T-helper 2 cell treated with Interferon-gamma antibody and Interleukin-4, amounts not matched to agents 5 μg/mL and 100 μg/mL, for 36 hours (primary cell): ENCODE results near the gene TMEM18.

Experiments used
- DNase-seq: peaks from one replicate; pipeline ENCODE4 v3.0.0; 2021; ENCODE audit warnings: low spot score
- H3K27ac Mint-ChIP-seq: one replicate; pipeline ENCODE4 v1.8.0; 2021; ENCODE audit warnings: mild to moderate bottlenecking, mixed read lengths
- H3K27me3 Mint-ChIP-seq: one replicate; pipeline ENCODE4 v1.8.0; 2021; ENCODE audit warnings: low read depth, mixed read lengths
- H3K36me3 Mint-ChIP-seq: one replicate; pipeline ENCODE4 v1.8.0; 2021; ENCODE audit warnings: low read depth, mixed read lengths
- H3K4me1 Mint-ChIP-seq: one replicate; pipeline ENCODE4 v1.8.0; 2021; ENCODE audit warnings: low read depth, mixed read lengths
- H3K4me3 Mint-ChIP-seq: one replicate; pipeline ENCODE4 v1.8.0; 2022; ENCODE audit warnings: mild to moderate bottlenecking, moderate library complexity, mixed read lengths
- H3K9me3 Mint-ChIP-seq: one replicate; pipeline ENCODE4 v1.8.0; 2021; ENCODE audit warnings: mixed read lengths

TMEM18 gene

DNA sequence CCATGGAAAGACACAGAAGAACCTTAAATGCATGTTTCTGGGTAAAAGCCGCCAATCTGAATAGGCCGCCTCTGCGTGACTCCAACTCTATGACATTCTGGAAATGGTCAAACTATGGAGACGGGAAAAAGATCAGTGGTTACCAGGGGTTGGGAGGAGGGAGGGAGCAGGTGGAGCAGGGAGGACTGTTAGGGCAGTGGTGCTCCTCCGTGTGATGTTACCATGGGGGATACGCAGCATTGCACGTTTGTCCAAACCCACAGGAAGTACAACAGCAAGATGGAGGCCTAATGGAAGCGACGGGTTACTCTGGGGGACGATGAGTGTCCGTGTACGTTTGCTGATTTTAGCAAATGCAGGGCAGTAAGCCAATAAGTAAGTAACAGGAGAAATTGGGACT, 17.2 kb downstream of the TMEM18 start:
- no peak for DNase-seq
- peaks cover 5% of the 10 kb centered on the region for H3K9me3 Mint-ChIP-seq
- peaks cover 9% of the 10 kb centered on the region for H3K27me3 Mint-ChIP-seq
- H3K27ac Mint-ChIP-seq, result no peak overlapping the region
- H3K4me3 Mint-ChIP-seq, result no peak overlapping the region
- H3K4me1 Mint-ChIP-seq, result peaks cover 44% of the 10 kb centered on the region
- H3K36me3 Mint-ChIP-seq, result peaks cover 20% of the 10 kb centered on the region

- H3K36me3 Mint-ChIP-seq, result peaks cover 5% of the 10 kb centered on the region
Observed at GRCh38 chr2:658426-658825, 18.8 kb downstream of the TMEM18 start.

DNA sequence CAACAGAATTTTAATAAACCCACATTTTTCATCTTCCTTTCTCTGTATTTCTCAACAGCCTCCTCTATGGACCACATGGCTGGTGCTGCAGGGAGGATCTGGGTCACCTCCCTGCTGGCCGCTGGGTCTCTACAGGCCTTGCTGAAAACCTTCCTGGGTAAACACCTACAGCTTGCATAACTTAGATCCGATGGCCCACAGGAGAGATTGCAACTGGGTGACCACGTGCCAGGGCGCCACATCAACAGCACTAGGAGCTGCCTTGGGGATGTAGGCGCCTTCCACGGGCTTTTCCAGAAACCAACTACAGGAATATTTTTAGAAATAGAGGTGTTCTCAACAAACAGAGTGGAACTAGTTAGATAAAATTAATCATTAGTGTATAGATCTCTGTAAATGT, 19.4 kb downstream of the TMEM18 start:
- Mint-ChIP-seq H3K27me3 (peaks cover 9% of the 10 kb centered on the region), H3K27ac (no peak overlapping the region), H3K36me3 (no peaks in the 10 kb centered on the region), H3K4me1 (peaks cover 31% of the 10 kb centered on the region), H3K9me3 (no peaks in the 10 kb centered on the region), H3K4me3 (no peak overlapping the region)
- no peak for DNase-seq

More at GRCh38 chr2:658426-658825, 18.8 kb downstream of the TMEM18 start:
- H3K4me3 Mint-ChIP-seq, result no peak overlapping the region
- H3K27me3 Mint-ChIP-seq, result peaks cover 9% of the 10 kb centered on the region
- no peaks in the 10 kb centered on the region for H3K9me3 Mint-ChIP-seq
- peaks cover 32% of the 10 kb centered on the region for H3K4me1 Mint-ChIP-seq
- no peak for DNase-seq
- no peak overlapping the region for H3K27ac Mint-ChIP-seq

DNA sequence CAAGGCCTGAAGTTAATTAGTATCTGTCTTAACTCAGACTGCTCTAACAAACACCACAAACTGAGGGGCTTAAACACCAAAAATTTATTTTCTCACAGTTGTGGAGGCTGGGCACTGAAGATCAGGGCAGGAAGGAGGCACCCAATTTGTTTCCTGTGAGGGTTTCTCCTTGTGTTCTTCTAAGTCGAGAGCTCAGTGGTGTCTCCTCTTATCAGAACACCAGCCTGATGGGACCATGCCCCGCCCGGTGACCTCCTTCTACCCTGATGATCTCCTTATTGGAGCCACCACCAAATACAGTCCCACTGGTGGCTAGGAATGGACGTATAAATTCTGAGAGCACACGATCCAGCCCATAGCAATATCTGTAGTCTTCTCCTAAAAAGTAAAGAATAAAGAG, 20.5 kb downstream of the TMEM18 start:
- Mint-ChIP-seq H3K4me1 (peaks cover 25% of the 10 kb centered on the region), H3K9me3 (no peaks in the 10 kb centered on the region), H3K27ac (no peak overlapping the region), H3K36me3 (no peaks in the 10 kb centered on the region), H3K4me3 (no peak overlapping the region), H3K27me3 (peaks cover 9% of the 10 kb centered on the region)
- no peak for DNase-seq

DNA sequence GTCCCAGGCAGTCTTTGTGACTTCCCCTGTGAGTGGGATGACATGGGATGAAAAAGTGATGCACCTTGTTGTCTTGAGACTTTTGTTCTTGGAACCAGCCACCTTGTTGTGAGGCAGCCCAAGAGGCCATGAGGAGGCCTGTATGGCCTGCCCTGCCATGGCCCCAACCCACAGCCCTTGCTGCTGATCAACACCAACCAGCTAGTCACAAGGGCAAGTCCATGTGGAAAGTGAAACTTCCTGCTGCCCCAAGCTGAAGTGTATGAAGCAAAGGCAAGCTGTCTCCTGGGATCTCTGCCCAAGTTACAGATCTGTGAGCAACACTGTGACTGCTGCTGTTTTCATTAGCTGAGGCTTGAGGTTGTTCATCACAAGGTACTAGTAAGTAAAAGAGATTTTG, 21.6 kb downstream of the TMEM18 start:
- no peak overlapping the region for H3K4me3 Mint-ChIP-seq
- DNase-seq, result no peak
- no peaks in the 10 kb centered on the region for H3K9me3 Mint-ChIP-seq
- H3K4me1 Mint-ChIP-seq, result peaks cover 22% of the 10 kb centered on the region
- peaks cover 9% of the 10 kb centered on the region for H3K27me3 Mint-ChIP-seq
- H3K27ac Mint-ChIP-seq, result no peak overlapping the region
- no peaks in the 10 kb centered on the region for H3K36me3 Mint-ChIP-seq

DNA sequence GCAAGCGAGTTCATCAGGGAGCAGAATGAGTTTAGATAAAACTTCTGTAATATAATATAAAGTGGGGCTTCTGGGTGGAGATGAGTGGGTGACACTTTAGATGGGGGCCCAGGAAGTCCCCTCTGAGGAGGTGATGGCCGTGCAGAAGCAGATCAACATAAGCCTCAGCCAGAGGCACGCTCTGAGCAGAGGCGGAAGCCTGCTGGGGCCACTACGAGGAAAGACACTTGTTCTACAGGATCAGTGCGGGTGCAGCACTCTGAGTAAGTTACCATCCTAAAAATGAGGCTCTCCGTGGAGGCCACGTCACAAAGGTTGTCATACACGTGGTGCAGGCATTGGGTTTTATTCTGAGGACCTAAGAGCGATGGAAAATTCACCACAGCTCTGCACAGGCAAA, 22.3 kb downstream of the TMEM18 start:
- Mint-ChIP-seq H3K4me1 (peaks cover 22% of the 10 kb centered on the region), H3K27ac (no peak overlapping the region), H3K9me3 (no peaks in the 10 kb centered on the region), H3K36me3 (no peaks in the 10 kb centered on the region), H3K4me3 (no peak overlapping the region), H3K27me3 (peaks cover 9% of the 10 kb centered on the region)
- no peak for DNase-seq

- Mint-ChIP-seq H3K27me3 (peaks cover 3% of the 10 kb centered on the region), H3K27ac (no peak overlapping the region), H3K4me3 (no peak overlapping the region), H3K4me1 (peaks cover 22% of the 10 kb centered on the region), H3K9me3 (no peaks in the 10 kb centered on the region), H3K36me3 (no peaks in the 10 kb centered on the region)
- no peak for DNase-seq
Observed at GRCh38 chr2:653645-654425, 23.4 kb downstream of the TMEM18 start.

DNA sequence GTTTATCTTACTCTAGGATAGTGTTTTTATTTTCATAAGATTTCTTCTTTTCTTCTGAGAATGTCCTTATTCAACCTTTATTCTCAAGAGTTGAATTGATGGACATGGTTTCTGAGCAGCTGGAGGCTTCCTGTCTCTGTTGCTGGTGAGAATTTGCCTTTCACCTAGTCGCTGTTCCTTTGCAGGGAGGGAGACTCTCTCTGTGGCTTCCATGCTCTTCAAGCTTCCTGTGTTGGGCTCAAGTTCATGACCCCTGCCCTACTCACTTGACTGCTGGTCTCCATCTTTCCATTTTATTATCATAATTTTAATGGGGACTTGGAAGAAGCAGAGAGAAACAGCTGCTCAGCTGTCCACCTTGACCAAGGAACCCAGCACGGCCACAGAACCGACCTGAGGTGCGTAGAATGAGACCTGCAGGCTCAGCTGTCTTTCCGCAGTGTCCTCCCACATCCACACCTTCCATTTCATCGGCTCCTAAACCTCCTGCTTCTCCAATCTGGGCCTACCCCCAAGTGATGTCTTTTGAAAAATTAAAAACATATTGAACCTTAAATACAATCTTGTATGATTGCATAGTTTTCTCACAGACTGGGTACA, 24.2 kb downstream of the TMEM18 start:
- DNase-seq, result no peak
- no peak overlapping the region for H3K4me3 Mint-ChIP-seq
- peaks cover 22% of the 10 kb centered on the region for H3K4me1 Mint-ChIP-seq
- H3K27ac Mint-ChIP-seq, result no peak overlapping the region
- no peaks in the 10 kb centered on the region for H3K27me3 Mint-ChIP-seq
- H3K9me3 Mint-ChIP-seq, result no peaks in the 10 kb centered on the region
- H3K36me3 Mint-ChIP-seq, result no peaks in the 10 kb centered on the region

- no peaks in the 10 kb centered on the region for H3K27me3 Mint-ChIP-seq
- no peaks in the 10 kb centered on the region for H3K9me3 Mint-ChIP-seq
- H3K27ac Mint-ChIP-seq, result no peak overlapping the region
- peaks cover 21% of the 10 kb centered on the region for H3K4me1 Mint-ChIP-seq
- DNase-seq, result no peak
- H3K36me3 Mint-ChIP-seq, result no peaks in the 10 kb centered on the region
- H3K4me3 Mint-ChIP-seq, result no peak overlapping the region
Observed at GRCh38 chr2:651951-652373, 25.2 kb downstream of the TMEM18 start.

DNA sequence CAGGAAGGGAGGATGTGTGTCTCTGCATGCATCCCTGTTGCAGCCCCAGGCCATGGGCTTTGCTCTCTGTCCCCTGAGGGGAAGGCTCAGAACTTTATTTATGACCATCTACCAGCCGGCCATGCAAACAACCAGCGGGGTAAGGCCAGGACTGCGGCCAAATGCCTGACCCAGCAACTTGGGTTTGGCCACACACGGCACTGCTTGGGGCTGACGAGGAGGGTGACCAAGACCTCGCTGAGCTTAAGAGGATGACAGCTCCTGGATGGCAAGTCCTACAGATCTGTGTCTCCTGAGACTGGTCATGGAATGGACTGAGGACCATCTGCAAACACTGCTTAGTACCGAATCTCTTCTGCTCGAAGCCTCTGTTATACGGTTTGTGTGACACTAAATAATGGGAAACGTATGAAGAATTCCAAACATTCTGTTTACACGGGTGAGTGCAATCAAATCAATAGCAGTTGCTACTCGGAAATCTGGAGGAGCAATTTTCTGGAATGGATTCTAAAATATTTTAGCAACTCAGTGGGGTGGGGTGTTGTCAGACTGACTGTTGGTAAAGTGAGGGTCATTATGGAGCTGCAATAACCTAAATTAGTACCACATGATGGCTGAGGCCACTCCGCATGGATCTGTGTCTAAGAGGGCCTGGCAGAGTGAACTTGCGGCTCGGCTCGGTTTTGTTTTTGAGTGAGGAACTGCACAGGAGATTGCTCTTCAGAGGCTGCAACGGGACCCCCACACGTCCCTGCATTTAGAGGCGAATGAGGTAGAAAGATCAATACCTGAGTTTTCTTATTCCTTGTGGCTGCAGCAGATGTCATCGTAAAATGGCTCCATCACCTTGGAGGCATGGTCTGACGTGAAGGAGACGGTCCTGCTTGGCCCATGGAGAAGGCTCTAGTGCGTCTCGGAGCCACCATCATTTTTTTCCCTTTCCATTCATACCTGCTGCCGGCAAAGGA, 26.6 kb downstream of the TMEM18 start:
- no peaks in the 10 kb centered on the region for H3K36me3 Mint-ChIP-seq
- no peak overlapping the region for H3K27ac Mint-ChIP-seq

DNA sequence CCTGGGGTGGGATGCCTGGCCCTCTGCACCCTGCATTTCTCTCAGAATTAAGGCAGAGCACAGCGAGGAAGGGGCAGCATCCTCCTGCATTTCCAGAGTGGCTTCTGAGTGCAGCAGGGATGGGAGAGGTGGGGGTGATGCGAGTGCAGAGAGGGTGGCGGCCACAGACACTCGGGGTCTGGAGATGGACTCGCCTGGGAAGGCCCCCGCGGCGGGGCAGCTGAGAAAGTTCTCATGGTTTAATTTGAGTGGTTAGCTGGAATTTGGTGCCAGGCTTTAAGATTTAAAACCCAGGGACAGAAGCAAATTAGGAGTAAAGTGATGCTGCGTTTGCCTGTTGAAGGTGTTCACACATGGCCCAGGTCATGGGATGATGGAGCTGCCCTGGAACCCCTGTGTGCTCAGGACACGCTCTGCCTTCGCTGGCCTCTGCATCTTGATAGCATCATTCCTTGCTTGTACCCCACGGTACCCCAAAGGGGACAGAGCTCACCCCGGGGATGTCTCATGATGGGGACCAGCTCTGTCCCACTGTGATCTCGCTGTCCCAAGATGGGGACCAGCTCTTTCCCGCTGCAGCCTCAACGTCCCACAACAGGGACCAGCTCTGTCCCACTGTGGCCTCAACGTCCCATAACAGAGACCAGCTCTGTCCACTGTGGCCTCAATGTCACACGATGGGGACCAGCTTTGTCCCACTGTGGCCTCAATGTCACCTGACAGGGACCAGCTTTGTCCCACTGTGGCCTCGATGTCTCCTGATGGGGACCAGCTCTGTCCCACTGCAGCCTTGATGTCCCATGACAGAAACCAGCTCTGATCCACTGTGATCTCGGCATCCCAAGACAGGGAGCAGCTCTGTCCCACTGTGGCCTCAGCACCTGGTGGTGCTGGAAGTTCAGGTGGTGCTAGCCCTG, 27.5 kb downstream of the TMEM18 start:
- DNase-seq, result no peak
- Mint-ChIP-seq H3K9me3 (no peaks in the 10 kb centered on the region), H3K27ac (no peak overlapping the region), H3K4me1 (peaks cover 4% of the 10 kb centered on the region), H3K36me3 (no peaks in the 10 kb centered on the region), H3K27me3 (no peaks in the 10 kb centered on the region), H3K4me3 (no peak overlapping the region)

More for the DNA sequence above, 26.6 kb downstream of the TMEM18 start:
- Mint-ChIP-seq H3K27me3 (no peaks in the 10 kb centered on the region), H3K9me3 (no peaks in the 10 kb centered on the region), H3K4me3 (no peak overlapping the region), H3K4me1 (peaks cover 9% of the 10 kb centered on the region)
- no peak for DNase-seq

- H3K4me3 Mint-ChIP-seq, result no peak overlapping the region
- H3K9me3 Mint-ChIP-seq, result no peaks in the 10 kb centered on the region
- H3K36me3 Mint-ChIP-seq, result no peaks in the 10 kb centered on the region
- peaks cover 4% of the 10 kb centered on the region for H3K27me3 Mint-ChIP-seq
- H3K4me1 Mint-ChIP-seq, result peaks cover 4% of the 10 kb centered on the region
- no peak for DNase-seq
- no peak overlapping the region for H3K27ac Mint-ChIP-seq
Observed at GRCh38 chr2:648476-649424, 28.5 kb downstream of the TMEM18 start.
